SJSA1 (cell line): ENCODE results near the gene SCFD2. TPM values are rescaled to one million over a fixed set of nuclear protein-coding genes. Genes with fewer than 3 reads are reported as not detected.

Experiments
- DNase-seq, 2 experiments: peaks; one replicate each; pipeline ENCODE4 v3.0.0-alpha.2; 2015 to 2020; ENCODE audit warnings: low spot score in 2 of 2, low read depth in 1 of 2
- H3K27ac ChIP-seq: fragments of 250-450 bp; sonication (Bioruptor Pico); 2 replicates; pipeline ENCODE4 v1.5.1; 2020; ENCODE audit warnings: mild to moderate bottlenecking, moderate library complexity
- H3K27me3 ChIP-seq: fragments of 250-450 bp; sonication (Bioruptor Pico); replicated peaks from 2 replicates; pipeline ENCODE4 v1.5.1; 2020; ENCODE audit warnings: mild to moderate bottlenecking, moderate library complexity
- H3K36me3 ChIP-seq: fragments of 250-450 bp; sonication (Bioruptor Pico); 2 replicates; pipeline ENCODE4 v1.5.1; 2020; ENCODE audit warnings: mild to moderate bottlenecking
- H3K4me1 ChIP-seq: fragments of 250-450 bp; sonication (Bioruptor Pico); replicated peaks from 2 replicates; pipeline ENCODE4 v1.6.1; 2021; ENCODE audit warnings: mild to moderate bottlenecking
- H3K4me3 ChIP-seq: fragments of 250-450 bp; sonication (Bioruptor Pico); 2 replicates; pipeline ENCODE4 v1.5.1; 2020; ENCODE audit warnings: mild to moderate bottlenecking
- H3K9me3 ChIP-seq: fragments of 250-450 bp; sonication (Bioruptor Pico); replicated peaks from 2 replicates; pipeline ENCODE4 v1.5.1; 2020; ENCODE audit warnings: mild to moderate bottlenecking
- total RNA-seq: library from RNA; depleted of rRNA; stranded (reverse); fragments of >200 nt; shearing (Covaris generic); gene quantifications from 2 replicates; pipeline ENCODE4 v1.2.3, GENCODE V29; 2014

Gene SCFD2
- total RNA-seq, 1 experiment from 2014 or later = 18.5 TPM

- Histone ChIP-seq H3K9me3 (no peaks in the 10 kb centered on the region), H3K36me3 (no peaks in the 10 kb centered on the region), H3K27me3 (no peaks in the 10 kb centered on the region), H3K4me3 (no peak overlapping the region), H3K4me1 (peaks cover 33% of the 10 kb centered on the region), H3K27ac (0 out of 2 replicates have a peak overlapping the region, but pooled peaks have one; percentile 40)
- DNase-seq = peak in 1 of 2 experiments; percentile 22
These were observed 408.6 kb downstream of the SCFD2 start for GRCh38 chr4:52957220-52957686.

- Histone ChIP-seq H3K27ac (no peak overlapping the region), H3K4me1 (peaks cover 33% of the 10 kb centered on the region), H3K27me3 (no peaks in the 10 kb centered on the region), H3K36me3 (no peaks in the 10 kb centered on the region), H3K9me3 (no peaks in the 10 kb centered on the region), H3K4me3 (no peak overlapping the region)
- DNase-seq = no peak
These were observed 409.2 kb downstream of the SCFD2 start for GRCh38 chr4:52956691-52957090.

GRCh38 chr4:52954560-52955170, 411.2 kb downstream of the SCFD2 start:
- no peaks in the 10 kb centered on the region for H3K27me3 ChIP-seq
- H3K27ac ChIP-seq = no peak overlapping the region
- no peak for DNase-seq
- H3K4me1 ChIP-seq = peaks cover 44% of the 10 kb centered on the region
- no peak overlapping the region for H3K4me3 ChIP-seq
- H3K9me3 ChIP-seq = no peaks in the 10 kb centered on the region
- no peaks in the 10 kb centered on the region for H3K36me3 ChIP-seq

GRCh38 chr4:52952540-52952939, 413.3 kb downstream of the SCFD2 start:
- H3K27me3 ChIP-seq = no peaks in the 10 kb centered on the region
- no peaks in the 10 kb centered on the region for H3K36me3 ChIP-seq
- no peak overlapping the region for H3K4me3 ChIP-seq
- no peak overlapping the region for H3K27ac ChIP-seq
- no peak for DNase-seq
- H3K9me3 ChIP-seq = no peaks in the 10 kb centered on the region
- peaks cover 22% of the 10 kb centered on the region for H3K4me1 ChIP-seq

- Histone ChIP-seq H3K4me1 (peaks cover 14% of the 10 kb centered on the region), H3K9me3 (no peaks in the 10 kb centered on the region), H3K4me3 (no peak overlapping the region), H3K27ac (no peak overlapping the region), H3K27me3 (no peaks in the 10 kb centered on the region), H3K36me3 (no peaks in the 10 kb centered on the region)
- DNase-seq = no peak
These were observed 414.8 kb downstream of the SCFD2 start for GRCh38 chr4:52951016-52951415.

- Histone ChIP-seq H3K4me1 (peaks cover 14% of the 10 kb centered on the region), H3K36me3 (no peaks in the 10 kb centered on the region), H3K4me3 (no peak overlapping the region), H3K27ac (no peak overlapping the region), H3K9me3 (no peaks in the 10 kb centered on the region), H3K27me3 (no peaks in the 10 kb centered on the region)
- peak in 1 of 2 experiments; percentile 16 for DNase-seq
These were observed 415.6 kb downstream of the SCFD2 start for GRCh38 chr4:52950226-52950625.

GRCh38 chr4:52949336-52949735, 416.5 kb downstream of the SCFD2 start:
- H3K4me1 ChIP-seq = peaks cover 14% of the 10 kb centered on the region
- H3K4me3 ChIP-seq = no peak overlapping the region
- no peaks in the 10 kb centered on the region for H3K27me3 ChIP-seq
- DNase-seq = no peak
- no peaks in the 10 kb centered on the region for H3K9me3 ChIP-seq
- H3K27ac ChIP-seq = no peak overlapping the region
- H3K36me3 ChIP-seq = no peaks in the 10 kb centered on the region

- DNase-seq = no peak
- Histone ChIP-seq H3K27ac (no peak overlapping the region), H3K9me3 (no peaks in the 10 kb centered on the region), H3K27me3 (no peaks in the 10 kb centered on the region), H3K4me3 (no peak overlapping the region), H3K4me1 (peaks cover 21% of the 10 kb centered on the region), H3K36me3 (no peaks in the 10 kb centered on the region)
These were observed 417.8 kb downstream of the SCFD2 start for GRCh38 chr4:52948057-52948423.

GRCh38 chr4:52947401-52948056, 418.3 kb downstream of the SCFD2 start:
- Histone ChIP-seq H3K27me3 (no peaks in the 10 kb centered on the region), H3K4me3 (no peak overlapping the region), H3K27ac (no peak overlapping the region), H3K36me3 (no peaks in the 10 kb centered on the region), H3K4me1 (peaks cover 25% of the 10 kb centered on the region), H3K9me3 (no peaks in the 10 kb centered on the region)
- DNase-seq = no peak

GRCh38 chr4:52946855-52947254, 419.0 kb downstream of the SCFD2 start:
- Histone ChIP-seq H3K4me1 (peaks cover 25% of the 10 kb centered on the region), H3K27me3 (no peaks in the 10 kb centered on the region), H3K36me3 (no peaks in the 10 kb centered on the region), H3K9me3 (no peaks in the 10 kb centered on the region), H3K27ac (no peak overlapping the region), H3K4me3 (no peak overlapping the region)
- no peak for DNase-seq

- Histone ChIP-seq H3K4me3 (no peak overlapping the region), H3K36me3 (no peaks in the 10 kb centered on the region), H3K9me3 (no peaks in the 10 kb centered on the region), H3K27me3 (no peaks in the 10 kb centered on the region), H3K27ac (no peak overlapping the region), H3K4me1 (peaks cover 24% of the 10 kb centered on the region)
- no peak for DNase-seq
These were observed 419.9 kb downstream of the SCFD2 start for GRCh38 chr4:52945982-52946381.

GRCh38 chr4:52945326-52945898, 420.4 kb downstream of the SCFD2 start:
- peaks cover 18% of the 10 kb centered on the region for H3K4me1 ChIP-seq
- no peak overlapping the region for H3K27ac ChIP-seq
- no peak for DNase-seq
- no peaks in the 10 kb centered on the region for H3K9me3 ChIP-seq
- H3K4me3 ChIP-seq = no peak overlapping the region
- no peaks in the 10 kb centered on the region for H3K27me3 ChIP-seq
- no peaks in the 10 kb centered on the region for H3K36me3 ChIP-seq

GRCh38 chr4:52943677-52944076, 422.2 kb downstream of the SCFD2 start:
- DNase-seq = peak in 1 of 2 experiments; percentile 10
- Histone ChIP-seq H3K4me1 (peaks cover 11% of the 10 kb centered on the region), H3K27me3 (no peaks in the 10 kb centered on the region), H3K36me3 (no peaks in the 10 kb centered on the region), H3K4me3 (no peak overlapping the region), H3K9me3 (no peaks in the 10 kb centered on the region), H3K27ac (no peak overlapping the region)

- H3K4me1 ChIP-seq = peaks cover 11% of the 10 kb centered on the region
- no peak overlapping the region for H3K27ac ChIP-seq
- no peak overlapping the region for H3K4me3 ChIP-seq
- H3K27me3 ChIP-seq = no peaks in the 10 kb centered on the region
- H3K36me3 ChIP-seq = no peaks in the 10 kb centered on the region
- no peak for DNase-seq
- H3K9me3 ChIP-seq = no peaks in the 10 kb centered on the region
These were observed 422.9 kb downstream of the SCFD2 start for GRCh38 chr4:52942936-52943335.
